ENCODE measurements around the gene SEMA3D.

SEMA3D gene

GRCh38 chr7:85102813-85103350 is 84.0 kb downstream of the SEMA3D start:
- TF ChIP-seq CTCF (IDR thresholded peaks at IDR 0.05) (no peak), ZFX (IDR thresholded peaks at IDR 0.05; ENCODE audit: borderline replicate concordance) (no peak)
- H3K27ac ChIP-seq: no peak overlapping the region

GRCh38 chr7:85101347-85101746 is 85.5 kb downstream of the SEMA3D start:
- H3K27ac ChIP-seq: no peak overlapping the region
- TF ChIP-seq ZFX (IDR thresholded peaks at IDR 0.05; ENCODE audit: borderline replicate concordance): no peak
- TF ChIP-seq CTCF (IDR thresholded peaks at IDR 0.05): no peak

GRCh38 chr7:85097844-85098243 is 89.0 kb downstream of the SEMA3D start:
- H3K27ac ChIP-seq: no peak overlapping the region

GRCh38 chr7:85095806-85096205 is 91.0 kb downstream of the SEMA3D start:
- H3K27ac ChIP-seq: no peak overlapping the region
- TF ChIP-seq ZFX (IDR thresholded peaks at IDR 0.05; ENCODE audit: borderline replicate concordance): no peak
- TF ChIP-seq CTCF (IDR thresholded peaks at IDR 0.05): no peak

More at GRCh38 chr7:85097844-85098243, 89.0 kb downstream of the SEMA3D start:
- no peak for TF ChIP-seq ZFX (IDR thresholded peaks at IDR 0.05; ENCODE audit: borderline replicate concordance)
- no peak for TF ChIP-seq CTCF (IDR thresholded peaks at IDR 0.05)

GRCh38 chr7:85095366-85095765 is 91.5 kb downstream of the SEMA3D start:
- H3K27ac ChIP-seq: no peak overlapping the region
- TF ChIP-seq ZFX (IDR thresholded peaks at IDR 0.05; ENCODE audit: borderline replicate concordance): no peak
- no peak for TF ChIP-seq CTCF (IDR thresholded peaks at IDR 0.05)

GRCh38 chr7:85094046-85094725 is 92.7 kb downstream of the SEMA3D start:
- no peak overlapping the region for H3K27ac ChIP-seq
- TF ChIP-seq CTCF (IDR thresholded peaks at IDR 0.05) (no peak), ZFX (IDR thresholded peaks at IDR 0.05; ENCODE audit: borderline replicate concordance) (no peak)

- no peak for TF ChIP-seq CTCF (IDR thresholded peaks at IDR 0.05)
- TF ChIP-seq ZFX (IDR thresholded peaks at IDR 0.05; ENCODE audit: borderline replicate concordance): no peak
- H3K27ac ChIP-seq: no peak overlapping the region
Observed at GRCh38 chr7:85091565-85091928, 95.3 kb downstream of the SEMA3D start.

Measured in 22Rv1 (cell line).